GM18909 (cell line): ENCODE data around the gene S100A16.
"Not testable (repeated sequence)": the region's sequence is repeated elsewhere in the genome, so short reads cannot be mapped to it uniquely, and the experiment has no call there.

Source experiments
- ATAC-seq: cut with Tn5 transposase; IDR thresholded peaks from one replicate; pipeline ENCODE4 v1.9.1; 2021; ENCODE audit warnings: mild to moderate bottlenecking; ENCODE audit not compliant: unreplicated experiment, poor library complexity

S100A16 gene, protein sequence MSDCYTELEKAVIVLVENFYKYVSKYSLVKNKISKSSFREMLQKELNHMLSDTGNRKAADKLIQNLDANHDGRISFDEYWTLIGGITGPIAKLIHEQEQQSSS

DNA sequence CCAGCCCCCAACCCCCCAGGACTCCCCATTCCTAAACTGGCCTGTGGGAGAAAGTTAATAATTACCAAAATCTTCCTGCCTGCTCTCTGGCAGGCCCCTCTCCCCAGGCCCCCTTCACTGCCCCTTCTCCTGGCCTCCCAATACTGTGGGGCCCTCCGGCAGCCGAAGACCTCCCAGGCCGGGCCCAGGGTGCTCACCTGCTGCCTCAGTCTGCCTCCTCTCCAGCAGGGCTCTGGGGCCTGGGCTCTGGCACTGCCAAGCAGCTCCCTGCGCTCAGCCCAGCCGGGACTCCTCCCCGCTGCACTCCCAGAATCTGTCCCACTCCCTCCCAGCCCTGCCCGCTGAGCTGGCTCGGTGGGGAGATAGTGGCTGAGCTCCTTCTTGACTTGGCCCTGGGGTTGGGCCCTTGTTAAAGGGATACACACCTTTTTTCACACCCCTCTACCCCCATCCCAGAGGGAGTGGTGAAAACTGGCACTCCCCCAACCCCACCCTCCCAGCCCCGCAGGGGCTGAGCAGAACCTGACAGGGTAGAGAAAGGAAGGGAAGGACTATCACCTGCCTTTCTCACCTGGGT is at the start of gene S100A16:
Gene S100A16 (minus strand): TSS at position 383 of the 577 bp plus-strand sequence. CDS start 4,986 bp downstream, outside the sequence.
- ATAC-seq, result no peak

DNA sequence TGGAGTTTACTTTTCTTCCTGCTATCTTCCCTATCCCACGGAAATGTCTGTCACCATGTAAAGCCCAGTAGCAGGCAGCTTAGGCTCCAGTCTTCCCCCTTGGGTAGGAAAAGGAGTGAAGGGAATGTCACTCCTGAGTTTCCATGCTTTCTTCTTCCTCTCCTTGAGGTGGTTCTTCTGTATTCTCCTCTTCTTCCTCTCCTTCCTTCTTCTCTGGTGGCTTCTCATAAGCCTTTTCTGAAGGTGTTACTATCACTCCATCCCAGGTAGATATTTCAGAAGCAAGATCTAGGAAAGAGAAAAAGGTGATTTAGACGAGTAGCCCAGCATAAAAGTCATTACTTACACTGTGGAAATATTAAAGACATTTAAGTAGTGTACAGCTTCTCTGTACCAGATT is 49.3 kb upstream of the S100A16 start:
- no peak for ATAC-seq

DNA sequence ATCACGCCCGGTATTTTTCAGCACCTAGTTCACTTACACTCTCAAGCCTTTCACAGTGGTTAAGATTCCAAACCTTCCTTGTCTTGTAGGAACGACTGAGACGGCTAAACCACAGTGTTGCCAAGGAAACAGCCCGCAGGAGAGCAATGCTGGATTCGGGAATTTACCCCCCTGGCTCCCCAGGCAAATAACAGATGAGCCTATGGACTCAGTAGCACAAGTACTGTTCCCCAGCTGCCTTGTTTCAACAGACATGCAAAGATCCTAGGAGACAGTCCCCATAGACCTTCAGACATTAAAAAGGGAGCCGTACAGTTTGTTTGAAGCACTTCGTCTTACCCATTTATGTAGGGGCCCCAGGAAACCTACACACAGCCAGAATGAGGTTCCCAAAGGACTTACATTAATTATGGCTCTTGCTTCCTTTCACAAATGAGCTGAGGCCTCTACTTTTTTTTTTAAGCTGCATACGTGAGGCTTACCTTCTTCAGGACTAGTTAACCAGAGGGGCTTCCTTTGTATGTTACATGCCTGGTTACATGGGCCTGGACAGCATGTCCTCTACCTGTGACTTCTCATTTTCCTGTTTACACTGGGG is 48.3 kb upstream of the S100A16 start:
- no peak for ATAC-seq

DNA sequence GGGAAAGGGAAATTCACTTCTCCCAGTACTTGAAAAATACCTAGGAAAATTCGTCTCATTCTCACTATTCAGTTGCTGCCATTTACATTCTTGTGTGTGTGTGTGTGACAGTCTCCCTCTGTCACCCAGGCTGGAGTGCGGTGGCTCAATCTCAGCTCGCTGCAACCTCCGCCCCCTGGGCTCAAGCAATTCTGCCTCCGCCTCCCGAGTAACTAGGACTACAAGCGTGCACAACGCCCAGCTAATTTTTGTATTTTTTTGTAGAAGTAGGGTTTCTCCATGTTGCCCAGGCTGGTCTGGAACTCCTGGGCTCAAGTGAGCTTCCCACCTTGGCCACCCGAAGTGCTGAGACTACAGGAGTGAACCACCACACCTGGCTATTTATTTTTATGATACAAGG is 46.7 kb upstream of the S100A16 start:
- ATAC-seq, result no peak

DNA sequence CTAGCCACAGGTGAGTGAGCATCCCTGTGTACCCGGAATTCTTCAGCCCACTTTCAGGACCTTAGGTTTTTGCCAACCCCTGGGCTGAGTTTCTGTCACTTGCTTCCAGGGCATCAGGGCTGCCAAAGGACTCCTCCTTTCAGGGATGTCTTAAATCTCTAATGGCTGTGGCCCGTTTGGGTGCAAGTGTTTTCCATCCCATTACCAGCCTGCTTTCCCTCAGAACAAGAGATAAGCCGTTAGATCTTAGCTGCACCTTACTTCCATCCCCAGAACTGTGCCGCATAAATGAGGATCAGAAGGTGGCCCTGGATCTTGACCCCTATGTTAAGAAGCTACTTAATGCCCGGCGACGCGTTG is 46.2 kb upstream of the S100A16 start:
- ATAC-seq, result no peak

DNA sequence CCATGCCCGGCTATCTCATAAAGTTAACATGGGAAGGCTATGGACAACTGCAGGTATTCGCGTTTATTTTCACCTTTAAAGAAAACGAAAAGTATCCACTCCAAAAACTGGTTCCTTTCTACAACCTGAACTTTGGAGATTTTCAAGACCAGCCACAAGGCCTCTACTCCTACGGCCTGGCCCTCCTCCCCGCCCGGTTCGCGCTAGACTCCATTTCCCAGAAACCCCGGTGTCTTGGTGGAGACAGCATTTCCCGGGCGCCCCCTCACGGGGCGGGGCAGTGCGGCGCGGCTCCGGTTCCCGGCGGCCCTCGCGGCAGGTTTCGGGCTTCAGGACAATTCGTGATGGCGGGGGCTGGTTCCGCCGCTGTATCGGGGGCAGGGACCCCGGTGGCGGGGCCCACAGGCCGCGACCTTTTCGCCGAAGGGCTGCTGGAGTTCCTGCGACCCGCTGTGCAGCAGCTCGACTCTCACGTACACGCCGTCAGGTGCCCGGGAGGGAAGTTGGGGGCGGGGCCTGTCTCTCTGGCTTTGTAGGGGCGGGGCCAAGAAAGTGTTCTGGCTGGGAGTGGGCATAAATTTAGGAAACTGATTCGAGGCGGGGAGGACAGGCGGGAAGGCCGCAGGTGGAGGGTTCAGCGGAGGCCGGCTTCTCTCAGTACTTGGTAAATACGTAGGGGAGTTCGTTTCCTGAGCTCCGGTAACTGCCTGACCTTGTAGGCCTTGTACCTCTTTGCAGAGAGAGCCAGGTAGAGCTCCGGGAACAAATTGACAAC is 45.6 kb upstream of the S100A16 start, which contains the start of gene SNAPIN:
Gene SNAPIN (plus strand): TSS at position 304 of the 775 bp plus-strand sequence. CDS start 41 bp downstream, at position 345.
- peak; percentile 89 for ATAC-seq

DNA sequence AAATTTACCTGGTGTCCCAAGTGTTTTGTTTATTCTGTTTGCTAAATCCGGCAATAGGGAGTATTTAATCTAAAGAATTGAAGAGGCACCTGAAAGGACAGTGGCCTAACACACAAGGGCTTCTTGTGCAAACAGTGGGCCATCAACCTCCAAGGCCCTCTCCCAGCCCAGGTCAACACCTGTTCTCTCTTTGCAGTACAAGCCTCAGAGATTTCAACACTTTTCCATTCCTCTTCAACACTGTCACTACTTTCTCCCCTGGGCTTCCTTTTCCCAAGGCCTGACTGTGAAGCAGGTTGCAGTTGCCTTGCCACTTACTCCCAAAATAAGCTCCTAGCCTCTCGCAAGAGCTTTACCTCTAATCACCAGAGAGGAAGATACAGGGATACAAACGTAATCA is 42.4 kb upstream of the S100A16 start:
- ATAC-seq, result no peak

DNA sequence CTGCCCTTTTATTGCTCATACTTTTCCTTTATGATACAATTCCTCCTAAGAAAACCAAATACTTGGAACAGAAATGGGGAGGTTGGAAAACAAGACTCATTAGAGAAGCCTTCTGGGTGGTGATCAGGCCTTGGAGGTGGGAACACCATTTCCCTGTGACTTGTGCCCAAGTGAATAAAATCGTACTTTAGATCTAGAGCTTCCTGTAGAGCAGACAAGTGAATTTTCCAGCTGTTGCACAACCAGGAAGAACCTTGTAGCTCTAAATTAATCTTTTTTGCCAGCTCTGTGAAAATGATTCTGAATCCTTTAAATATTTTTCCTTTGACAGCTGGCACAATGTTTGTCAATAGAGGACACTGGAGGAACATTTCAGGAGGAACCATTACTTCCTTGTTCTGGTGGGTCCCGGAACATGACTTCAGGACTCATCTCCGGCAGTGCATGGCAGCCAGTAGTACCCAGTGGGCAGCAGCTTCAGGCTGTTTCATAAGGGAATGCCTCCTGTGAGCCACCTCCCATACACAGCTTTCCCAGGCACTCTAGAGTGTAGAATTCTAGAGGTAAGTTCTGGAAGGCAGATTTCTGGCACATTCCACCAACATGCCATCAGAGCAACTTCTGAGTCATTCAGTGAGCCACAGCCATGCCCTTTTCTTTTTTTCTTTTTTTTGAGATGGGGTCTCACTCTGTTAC is 40.0 kb upstream of the S100A16 start:
- ATAC-seq, result no peak

DNA sequence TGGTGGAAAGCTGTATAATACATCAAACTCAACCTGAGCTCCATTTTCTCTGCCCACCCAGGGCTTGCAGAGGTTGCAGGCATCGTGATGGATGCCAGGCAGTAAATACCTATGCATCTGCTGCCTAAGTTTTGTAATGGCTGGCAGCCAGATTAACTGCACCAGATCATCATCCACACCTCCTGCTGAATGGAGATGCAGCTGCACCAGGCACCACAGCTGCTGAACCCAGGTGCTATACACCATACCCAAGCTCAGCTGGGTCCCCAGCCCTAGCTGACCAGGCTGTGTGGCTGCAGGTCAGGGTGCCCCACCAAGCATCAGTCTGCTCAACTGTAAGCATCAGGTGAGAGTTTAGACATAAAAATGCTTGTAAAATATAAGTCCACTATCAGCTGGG is 38.8 kb upstream of the S100A16 start:
- ATAC-seq, result no peak

DNA sequence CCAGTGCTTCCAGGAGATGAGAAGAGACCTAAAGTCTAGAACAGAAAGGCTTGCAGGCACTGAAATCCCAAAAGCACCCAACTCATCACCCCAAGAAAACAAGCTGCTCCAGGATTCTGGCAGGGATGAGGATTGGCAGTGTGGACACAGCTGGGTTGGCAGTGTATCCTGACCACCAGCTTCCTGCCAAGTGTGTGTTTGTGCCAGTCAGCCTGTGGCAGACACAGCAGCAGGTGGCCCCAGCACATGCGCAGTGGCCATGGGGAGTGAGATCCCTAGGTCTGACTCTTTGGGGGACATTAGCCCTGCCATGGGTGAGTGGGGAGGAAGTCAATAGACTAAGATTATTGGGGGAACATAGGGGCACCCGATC is 36.9 kb upstream of the S100A16 start:
- ATAC-seq, result no peak

DNA sequence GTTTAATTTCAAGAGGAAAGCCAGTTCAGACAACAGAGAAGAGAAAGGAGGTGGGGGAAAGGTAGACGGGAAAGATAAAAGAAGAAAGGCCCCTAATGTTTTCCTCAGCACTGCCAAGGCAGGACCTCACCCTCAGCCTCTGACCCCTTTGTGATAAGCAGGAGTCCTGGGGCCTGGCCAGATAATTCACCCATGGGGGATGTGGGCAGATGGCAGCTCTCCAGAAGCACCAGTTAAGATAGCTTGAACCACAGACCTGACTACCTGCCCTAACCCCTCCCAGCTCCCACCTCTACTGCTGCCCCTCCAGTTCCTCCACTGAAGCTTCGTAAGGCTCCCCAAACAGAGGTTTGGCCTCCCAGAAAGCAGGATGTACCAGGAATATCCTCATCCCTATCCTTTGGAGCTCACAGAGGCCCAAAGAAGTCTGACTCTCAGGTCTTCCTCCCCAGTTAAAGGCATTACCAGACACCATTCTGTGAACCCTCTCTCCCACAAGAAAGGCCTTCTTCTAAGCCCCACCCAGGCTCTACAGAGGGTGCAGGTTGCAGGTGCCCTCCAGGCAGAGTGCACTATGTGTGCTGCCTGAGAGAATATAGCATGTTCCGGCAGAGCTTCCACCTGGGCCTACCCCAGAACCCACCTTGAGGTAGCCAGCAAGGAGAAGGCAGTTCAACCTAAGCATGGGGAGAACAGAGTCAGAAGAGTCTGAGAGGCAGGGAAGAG is 36.4 kb upstream of the S100A16 start:
- no peak for ATAC-seq

DNA sequence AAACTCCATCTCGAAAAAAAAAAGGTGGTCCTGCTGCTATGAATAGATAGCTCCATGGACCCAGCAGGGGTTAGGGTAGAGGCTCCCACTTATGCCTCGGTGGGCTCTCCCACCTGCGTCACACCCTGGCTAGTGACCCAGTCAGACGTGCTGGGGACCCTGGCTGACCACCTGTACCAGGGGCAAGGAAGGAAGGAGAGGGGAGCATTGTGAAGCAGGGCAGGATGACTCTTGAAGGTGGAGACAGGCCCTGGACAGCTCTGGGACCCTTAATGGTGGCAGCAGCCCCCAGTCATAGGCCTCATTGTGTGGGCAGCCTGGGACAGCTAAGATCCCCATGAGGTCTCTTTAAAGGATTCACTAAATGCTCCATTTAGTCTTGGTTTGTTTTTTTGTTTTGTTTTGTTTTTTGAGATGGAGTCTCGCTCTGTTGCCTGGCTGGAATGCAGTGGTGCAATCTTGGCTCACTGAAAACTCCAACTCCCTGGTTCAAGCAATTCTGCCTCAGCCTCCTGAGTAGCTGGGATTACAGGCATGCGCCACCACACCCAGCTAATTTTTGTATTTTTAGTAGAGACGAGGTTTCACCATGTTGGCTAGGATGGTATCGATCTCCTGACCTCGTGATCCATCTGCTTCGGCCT is 35.2 kb upstream of the S100A16 start:
- ATAC-seq, result no peak

DNA sequence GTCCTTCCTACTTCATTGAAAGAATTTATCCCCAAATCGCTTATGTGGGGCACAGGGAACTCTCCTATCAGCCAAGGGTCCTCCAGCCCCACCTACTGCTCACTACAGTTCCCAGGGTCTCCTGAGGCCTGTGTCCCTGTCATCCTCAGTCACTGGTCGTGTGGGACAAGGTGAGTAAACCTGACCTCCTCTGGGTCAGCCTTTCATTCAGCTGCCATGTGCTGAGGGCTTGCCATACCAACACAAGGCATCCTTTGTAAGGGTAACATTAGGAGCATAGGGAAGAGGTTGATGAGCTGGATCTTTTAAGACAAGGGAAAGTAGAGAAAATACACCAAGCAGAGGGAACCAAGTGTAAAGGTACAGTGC is 34.4 kb upstream of the S100A16 start:
- ATAC-seq, result no peak

DNA sequence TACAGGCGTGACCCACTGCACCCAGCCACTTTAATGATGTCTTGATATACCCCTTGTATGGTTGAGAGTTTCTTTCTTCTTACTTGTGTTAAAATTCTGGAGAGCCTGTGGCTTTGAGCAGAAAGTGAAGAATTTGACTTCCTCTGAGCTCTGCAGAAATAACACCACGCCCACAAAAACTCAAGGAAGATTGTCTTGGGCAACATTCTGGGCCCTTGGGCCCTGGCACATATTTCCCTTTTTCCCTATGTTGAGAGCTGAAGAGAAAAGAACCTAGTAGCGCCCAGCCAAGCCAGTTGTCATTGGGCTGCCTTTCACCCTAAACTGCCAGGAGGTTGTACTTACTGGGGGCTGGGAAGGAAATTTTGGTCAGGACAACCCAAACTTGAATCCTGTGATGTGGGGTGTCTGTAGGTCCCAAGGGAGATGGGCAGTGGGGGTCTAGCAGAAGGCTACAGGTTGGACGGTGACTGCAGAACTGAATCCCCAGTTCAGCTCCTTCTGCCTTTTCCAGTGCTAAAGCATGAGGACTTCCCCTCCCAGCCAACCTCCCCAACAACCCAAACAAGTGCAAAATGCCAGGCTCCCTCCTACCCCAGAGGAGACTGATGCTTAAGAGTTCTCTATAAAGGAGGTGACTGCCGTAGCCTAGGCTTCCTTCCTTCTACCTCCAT is 33.9 kb upstream of the S100A16 start:
- ATAC-seq, result no peak

DNA sequence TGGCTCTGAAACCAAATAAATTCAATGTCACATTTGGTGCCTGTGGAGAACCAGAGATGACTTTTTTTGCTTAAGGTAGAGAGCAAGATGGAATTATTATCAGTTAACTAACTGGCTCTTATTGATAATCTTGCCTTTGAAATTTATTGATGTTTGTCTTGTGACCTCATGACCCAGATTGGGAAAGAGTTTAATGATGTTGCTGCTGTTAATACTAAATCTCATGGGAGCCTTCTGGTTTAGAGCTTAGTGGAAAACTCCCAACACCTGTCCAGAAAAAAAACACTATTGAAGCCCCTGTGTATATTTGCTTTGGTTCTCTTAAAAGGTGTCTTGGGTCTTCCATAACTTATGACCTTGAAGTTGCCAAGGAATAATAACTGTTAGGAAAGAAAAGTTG is 30.9 kb upstream of the S100A16 start:
- no peak for ATAC-seq

DNA sequence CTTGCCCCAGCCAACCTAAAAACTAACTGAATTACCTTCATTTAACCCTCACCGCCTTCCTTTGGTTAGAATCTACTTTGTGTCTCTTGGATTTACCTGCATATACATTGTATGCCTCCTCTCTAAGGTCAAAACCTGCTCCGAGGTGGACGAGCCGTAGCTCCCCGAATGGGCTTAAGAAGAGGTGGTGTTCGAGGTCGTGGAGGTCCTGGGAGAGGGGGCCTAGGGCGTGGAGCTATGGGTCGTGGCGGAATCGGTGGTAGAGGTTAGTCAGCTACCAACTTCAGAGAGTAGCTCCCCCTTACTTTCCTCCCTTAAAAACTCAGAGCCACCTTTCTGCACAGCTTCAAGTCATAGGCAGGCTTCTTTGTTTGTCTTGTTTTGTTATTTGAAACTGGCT is 30.2 kb upstream of the S100A16 start:
- no peak for ATAC-seq

DNA sequence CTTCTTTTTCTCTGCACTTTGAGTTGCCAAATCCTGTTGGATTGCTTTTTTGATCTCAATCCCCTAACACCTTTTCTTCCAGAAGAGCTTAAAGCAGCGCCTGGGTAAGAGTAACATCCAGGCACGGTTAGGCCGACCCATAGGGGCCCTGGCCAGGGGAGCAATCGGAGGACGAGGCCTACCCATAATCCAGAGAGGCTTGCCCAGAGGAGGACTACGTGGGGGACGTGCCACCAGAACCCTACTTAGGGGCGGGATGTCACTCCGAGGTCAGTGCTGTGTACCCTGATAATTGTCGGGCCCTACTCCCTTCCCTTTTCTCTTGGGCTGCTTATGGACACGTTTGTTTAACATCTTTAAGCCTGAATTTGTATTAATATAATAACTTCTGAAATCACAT is 29.2 kb upstream of the S100A16 start:
- ATAC-seq, result no peak

DNA sequence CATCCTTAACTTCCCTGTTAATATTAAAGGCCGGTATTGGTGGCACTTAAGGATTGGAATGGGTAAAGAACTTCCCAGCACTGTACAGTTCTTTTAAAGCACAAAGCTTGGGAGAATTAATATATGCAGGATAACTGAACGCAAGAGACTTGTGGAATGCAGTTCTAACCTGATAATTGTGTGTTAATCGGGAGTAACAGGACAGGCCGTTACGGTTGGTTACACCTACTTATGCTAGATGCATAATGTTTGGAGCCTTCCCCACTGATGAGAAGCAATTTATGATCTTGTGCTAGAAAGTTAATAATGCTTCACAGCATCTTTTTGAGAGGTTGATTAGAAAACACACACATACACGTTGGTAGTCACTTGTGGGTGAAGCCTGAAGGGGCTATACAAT is 27.9 kb upstream of the S100A16 start:
- no peak for ATAC-seq

DNA sequence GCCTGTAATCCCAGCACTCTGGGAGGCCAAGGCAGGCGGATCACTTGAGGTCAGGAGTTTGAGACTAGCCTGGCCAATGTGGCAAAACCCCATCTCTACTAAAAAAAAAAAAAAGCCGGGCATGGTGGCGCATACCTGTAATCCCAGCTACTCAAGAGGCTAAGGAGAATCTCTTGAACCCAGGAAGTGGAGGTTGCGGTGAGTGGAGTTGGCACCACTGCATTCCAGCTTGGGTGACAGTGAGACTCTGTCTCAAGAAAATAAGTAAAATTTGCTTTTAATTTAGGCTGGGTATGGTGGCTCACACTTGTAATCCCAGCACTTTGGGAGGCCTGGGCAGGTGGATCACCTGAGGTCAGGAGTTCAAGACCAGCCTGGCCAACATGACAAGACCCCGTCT is 27.3 kb upstream of the S100A16 start:
- not testable (repeated sequence) for ATAC-seq
